ENCODE data around the gene INTS3.
"Not testable (repeated sequence)": the region's sequence is repeated elsewhere in the genome, so short reads cannot be mapped to it uniquely, and the experiment has no call there.

The INTS3 gene

GRCh38 chr1:153778824-153779519 lies 51.1 kb downstream of the INTS3 start:
- DNase-seq: no peak

- peak; percentile 71 for DNase-seq
These were observed 52.1 kb downstream of the INTS3 start for GRCh38 chr1:153779781-153780541.

GRCh38 chr1:153780551-153780950 lies 52.7 kb downstream of the INTS3 start:
- no peak for DNase-seq

- not testable (repeated sequence) for DNase-seq
These were observed 54.8 kb downstream of the INTS3 start for GRCh38 chr1:153782648-153783047.

GRCh38 chr1:153783233-153784190 lies 55.7 kb downstream of the INTS3 start:
- DNase-seq: peak; percentile 97

- no peak for DNase-seq
These were observed 58.4 kb downstream of the INTS3 start for GRCh38 chr1:153786038-153786790.

GRCh38 chr1:153789478-153790034 lies 61.7 kb downstream of the INTS3 start:
- no peak for DNase-seq

GRCh38 chr1:153790313-153790965 lies 62.6 kb downstream of the INTS3 start:
- DNase-seq: peak; percentile 42

- peak; percentile 89 for DNase-seq
These were observed 63.3 kb downstream of the INTS3 start for GRCh38 chr1:153790966-153791647.

GRCh38 chr1:153791648-153792253 lies 63.9 kb downstream of the INTS3 start:
- DNase-seq: peak; percentile 71

- no peak for DNase-seq
These were observed 64.8 kb downstream of the INTS3 start for GRCh38 chr1:153792631-153793041.

- no peak for DNase-seq
These were observed 65.6 kb downstream of the INTS3 start for GRCh38 chr1:153793261-153793972.

- DNase-seq: no peak
These were observed 66.2 kb downstream of the INTS3 start for GRCh38 chr1:153793973-153794615.

- DNase-seq: no peak
These were observed 66.9 kb downstream of the INTS3 start for GRCh38 chr1:153794624-153795329.

GRCh38 chr1:153795330-153795837 lies 67.5 kb downstream of the INTS3 start:
- DNase-seq: no peak

GRCh38 chr1:153795934-153796785 lies 68.3 kb downstream of the INTS3 start:
- no peak for DNase-seq

Data from RPMI8226 (cell line).